ENCODE data around the gene PDPR.
"Not testable (repeated sequence)": the region's sequence is repeated elsewhere in the genome, so short reads cannot be mapped to it uniquely, and the experiment has no call there.

PDPR gene

DNA sequence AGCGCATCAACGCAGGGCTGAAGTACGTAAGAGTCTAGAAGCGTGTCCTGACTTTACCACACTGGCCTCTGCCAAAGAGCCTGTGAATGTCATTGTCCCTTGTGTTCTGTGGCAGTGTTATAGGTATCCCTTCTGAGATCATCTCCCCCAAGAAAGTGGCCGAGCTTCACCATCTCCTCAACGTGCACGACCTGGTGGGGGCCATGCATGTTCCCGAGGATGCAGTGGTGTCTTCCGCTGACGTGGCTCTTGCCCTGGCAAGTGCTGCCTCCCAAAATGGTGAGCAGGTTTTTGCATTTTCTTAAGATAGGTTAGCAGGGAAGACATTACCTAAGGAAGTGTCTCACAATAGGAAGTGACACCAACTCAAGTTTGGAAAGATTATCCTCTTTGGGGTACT lies 14.7 kb downstream of the PDPR start:
- not testable (repeated sequence) for DNase-seq

DNA sequence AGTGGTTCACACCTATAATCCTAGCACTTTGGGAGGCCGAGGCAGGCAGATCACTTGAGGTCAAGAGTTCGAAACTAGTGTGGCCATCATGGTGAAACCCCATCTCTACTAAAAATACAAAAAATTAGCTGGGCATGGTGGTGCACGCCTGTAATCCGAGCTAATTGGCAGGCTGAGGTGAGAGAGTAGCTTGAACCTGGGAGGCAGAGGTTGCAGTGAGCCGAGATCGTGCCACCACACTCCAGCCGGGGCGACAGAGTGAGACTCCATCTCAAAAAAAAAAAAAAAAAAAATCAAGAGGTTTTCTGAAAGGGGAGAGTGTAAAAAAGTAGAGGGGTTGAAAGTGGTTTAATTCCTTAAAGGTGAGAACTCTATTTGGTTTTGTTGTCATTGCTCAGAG lies 21.7 kb downstream of the PDPR start:
- DNase-seq = not testable (repeated sequence)

DNA sequence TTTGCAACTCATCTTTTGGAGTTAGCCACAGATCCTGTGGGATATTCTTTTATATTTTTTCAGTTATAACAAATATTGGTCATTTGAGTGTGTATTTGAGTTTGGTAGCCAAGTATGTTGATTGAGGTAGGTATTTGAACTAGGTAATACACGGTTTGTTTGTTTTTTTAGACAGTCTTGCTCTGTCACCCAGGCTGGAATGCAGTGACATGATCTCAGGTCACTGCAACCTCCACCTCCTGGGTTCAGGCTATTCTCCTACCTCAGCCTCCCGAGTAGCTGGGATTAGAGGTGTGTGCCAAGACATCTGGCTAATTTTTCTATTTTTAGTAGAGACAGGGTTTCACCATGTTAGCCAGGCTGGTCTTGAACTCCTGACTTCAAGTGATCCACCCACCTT lies 22.5 kb downstream of the PDPR start:
- DNase-seq = not testable (repeated sequence)

DNA sequence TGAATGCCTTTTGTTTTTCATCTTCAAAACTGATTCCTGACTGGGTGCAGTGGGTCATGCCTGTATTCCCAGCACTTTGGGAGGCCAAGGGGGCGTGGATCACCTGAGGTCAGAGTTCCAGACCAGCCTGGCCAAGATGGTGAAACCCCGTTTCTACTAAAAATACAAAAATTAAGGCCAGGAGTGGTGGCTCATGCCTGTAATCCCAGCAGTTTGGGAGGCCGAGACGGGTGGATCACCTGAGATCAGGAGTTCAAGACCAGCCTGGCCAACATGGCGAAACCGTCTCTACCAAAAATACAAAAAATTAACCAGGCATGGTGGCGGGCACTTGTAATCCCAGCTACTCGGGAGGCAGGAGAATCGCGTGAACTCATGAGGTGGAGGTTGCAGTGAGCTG lies 28.6 kb downstream of the PDPR start:
- DNase-seq = not testable (repeated sequence)

DNA sequence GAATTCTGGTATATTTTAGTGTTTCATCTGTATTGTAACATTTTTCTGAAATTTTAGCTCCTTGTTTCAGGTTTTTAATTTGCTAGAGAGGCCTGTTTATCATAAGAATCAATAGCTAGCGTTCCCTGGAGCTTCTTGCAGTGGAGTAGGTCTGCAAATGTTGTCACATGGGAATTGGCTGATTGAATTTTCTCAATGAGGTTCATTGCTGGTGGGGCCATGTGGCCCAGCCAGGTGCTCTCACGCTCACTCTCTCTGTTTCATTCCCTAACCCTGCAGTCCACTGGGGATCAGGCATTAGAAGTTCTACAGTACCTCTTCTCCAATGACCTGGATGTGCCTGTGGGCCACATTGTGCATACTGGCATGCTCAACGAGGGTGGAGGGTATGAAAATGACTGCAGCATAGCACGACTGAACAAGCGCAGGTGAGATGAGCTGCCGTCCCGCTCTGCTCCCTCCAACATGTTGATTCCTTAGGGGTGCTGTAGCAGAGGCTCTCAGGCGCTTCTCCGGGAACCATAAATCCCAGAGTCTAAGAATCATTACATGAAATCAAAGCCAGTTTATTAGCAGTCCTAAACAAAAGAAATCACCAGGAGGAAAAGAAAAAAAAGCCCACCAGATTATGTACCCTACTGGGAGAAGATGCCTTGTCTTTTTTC lies 29.2 kb downstream of the PDPR start:
- DNase-seq = not testable (repeated sequence)

DNA sequence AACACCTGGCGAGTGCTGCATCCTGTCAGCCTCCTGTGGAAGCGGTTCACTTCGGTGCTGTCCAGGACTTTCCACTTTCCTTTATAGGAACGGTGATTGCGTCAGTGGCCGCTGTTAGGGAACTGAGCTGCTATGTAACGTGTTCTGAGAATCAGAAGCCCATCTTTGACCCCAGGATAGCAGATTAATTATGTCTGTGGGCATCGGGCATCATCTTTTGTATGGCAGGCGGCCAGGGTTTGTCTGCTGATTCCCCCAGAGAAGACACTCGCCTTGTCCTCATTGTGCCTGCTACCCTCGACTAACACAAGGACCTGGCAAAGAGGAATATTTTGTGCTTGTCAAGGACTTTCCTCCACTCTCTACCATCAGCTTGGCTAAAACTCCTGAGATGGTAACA lies 33.7 kb downstream of the PDPR start:
- not testable (repeated sequence) for DNase-seq

DNA sequence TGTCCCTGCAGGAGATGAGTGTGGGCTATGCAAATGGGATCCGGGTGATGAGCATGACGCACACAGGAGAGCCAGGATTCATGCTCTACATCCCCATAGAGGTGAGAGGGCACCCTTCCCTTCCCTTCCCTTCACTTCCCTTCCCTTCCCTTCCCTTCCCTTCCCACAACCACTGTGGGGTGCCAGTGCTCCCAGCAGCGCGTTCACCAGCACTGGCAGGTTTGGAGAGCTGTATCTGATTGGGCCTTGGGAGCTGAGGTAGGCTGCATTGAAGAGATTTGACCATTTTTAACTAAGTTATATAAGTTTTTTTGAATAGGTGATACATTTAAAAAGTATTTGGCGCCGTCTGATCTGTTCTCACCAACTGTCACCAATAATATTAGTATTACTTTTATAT lies 34.3 kb downstream of the PDPR start:
- not testable (repeated sequence) for DNase-seq

DNA sequence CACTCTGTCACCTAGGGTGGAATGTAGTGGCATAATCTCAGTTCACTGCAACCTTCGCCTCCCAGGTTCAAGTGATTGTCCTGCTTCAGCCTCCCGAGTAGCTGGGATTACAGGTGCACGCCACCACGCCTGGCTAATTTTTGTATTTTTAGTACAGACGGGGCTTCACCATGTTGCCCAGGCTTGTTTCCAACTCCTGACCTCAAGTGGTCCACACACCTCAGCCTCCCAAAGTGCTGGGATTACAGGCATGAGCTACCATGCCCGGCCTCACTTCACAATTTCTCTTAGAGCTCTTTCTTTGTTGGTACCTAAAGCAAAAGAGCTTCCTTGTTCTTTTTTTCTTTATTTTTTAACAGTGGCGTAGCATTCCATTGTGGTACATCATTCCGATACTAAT lies 35.2 kb downstream of the PDPR start:
- not testable (repeated sequence) for DNase-seq

DNA sequence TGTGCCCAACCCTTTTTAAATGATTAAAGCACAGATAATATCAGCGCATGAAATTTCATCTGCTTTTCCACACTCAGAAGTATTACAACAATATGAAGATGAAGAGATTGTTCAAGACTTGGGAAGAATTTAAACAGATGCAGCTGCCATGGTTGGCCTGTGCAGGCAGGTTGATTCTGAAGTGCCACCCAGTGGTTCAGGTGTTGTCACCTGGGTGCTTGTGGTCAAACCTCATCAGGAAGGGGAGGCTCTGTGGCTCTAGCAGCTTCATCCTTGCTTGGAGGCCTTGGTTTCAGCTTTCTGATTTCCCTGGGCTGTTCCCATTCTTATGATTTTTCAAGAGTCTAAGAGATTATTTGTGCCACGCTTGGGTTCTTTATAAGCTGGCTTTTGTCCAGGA lies 37.3 kb downstream of the PDPR start:
- DNase-seq = no peak

DNA sequence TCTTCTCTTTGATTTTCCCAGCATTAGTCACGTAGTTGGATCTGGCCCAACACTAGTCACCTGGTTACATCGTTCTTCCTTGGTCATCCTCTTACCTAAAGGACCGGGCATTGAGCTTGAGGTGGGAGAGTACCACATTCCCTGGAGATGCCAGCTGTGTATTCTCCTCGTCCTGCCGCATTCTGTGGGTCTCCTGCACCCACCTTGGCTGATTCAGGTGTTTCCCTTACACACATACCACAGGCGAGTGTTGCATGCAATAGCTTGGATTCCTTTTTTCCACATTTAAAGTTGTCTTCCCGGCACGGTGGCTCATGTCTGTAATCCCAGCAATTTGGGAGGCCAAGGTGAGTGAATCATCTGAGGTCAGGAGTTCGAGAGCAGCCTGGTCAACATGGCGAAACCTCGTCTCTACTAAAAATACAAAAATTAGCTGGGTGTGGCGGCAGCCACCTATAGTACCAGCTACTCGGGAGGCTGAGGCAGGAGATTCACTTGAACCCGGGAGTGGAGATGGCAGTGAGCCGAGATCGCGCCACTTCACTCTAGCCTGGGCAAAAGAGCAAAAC lies 37.9 kb downstream of the PDPR start:
- DNase-seq = no peak

DNA sequence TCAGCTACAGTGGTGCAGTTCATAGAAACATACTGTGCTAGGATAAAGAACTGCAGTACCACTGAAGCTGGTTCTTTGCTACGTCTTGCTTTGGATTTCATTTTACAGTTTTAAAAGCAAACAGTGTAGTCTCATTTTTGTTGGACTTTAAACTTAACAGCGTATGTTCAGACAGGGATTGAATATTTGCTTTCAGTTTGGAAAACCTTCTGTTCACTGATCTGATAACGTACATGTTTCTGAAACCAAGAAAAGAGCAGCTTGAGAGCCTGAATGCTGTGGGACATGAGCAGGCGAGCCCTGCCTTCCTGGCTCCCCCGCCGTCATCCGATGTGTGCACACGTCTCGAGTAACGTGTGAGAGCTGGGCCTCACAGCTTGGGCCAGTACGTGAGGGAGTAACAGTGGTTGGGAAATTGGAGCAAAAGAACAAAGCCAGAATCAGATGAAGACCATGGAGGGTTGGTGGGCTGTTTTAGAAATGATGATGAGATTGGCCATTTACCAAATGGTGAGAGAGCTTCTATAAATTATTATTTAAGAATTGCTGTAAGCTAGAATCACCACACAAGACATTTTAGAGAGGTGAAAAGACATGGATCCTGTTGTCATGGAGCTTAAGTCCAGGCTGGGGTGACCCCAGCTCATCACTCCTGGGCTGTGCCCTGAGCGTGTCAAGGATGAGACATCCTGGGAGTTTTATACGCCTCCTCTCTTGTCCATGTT lies 38.6 kb downstream of the PDPR start:
- no peak for DNase-seq

DNA sequence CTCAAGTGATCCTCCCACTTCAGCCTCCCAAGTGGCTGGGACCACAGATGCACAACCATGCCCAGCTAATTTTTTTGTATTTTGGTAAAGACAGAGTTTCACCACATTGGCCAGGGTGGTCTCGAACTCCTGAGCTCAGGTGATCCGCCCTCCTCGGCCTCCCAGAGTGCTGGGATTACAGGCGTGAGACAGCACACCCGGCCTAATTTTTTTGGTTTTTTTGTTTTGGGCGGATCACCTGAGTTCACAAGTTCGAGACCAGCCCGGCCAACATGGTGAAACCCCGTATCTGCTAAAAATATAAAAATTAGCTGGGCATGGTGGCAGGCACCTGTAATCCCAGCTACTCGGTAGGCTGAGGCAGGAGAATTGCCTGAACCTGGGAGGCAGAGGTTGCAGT lies 40.6 kb downstream of the PDPR start:
- DNase-seq = not testable (repeated sequence)

DNA sequence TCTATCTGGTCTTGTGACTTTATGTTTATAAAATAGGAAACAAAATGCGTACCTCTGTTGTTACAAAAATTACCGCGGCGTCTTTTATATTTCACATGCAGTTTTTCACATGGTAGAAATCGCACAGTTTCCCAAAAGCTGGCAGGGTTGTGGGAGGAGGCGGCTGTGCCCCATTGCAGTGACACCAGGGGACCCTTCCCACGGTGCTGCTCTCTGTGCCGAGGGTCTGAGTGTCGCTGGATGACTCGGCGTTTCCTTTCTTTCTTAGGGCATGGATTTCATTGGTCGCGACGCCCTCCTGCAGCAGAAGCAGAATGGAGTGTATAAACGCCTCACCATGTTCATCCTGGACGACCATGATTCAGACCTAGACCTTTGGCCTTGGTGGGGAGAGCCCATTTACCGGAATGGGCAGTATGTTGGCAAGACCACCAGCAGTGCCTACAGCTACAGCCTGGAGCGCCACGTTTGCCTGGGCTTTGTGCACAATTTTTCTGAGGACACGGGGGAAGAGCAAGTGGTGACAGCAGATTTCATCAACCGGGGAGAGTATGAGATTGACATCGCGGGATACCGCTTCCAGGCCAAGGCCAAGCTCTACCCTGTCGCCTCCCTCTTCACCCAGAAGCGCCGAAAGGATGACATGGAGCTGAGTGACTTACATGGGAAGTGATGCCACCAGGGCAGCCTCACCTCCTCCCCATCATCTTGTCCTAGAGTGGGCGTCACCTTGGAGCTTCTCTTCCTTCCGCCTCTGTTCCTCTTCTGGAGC lies 42.3 kb downstream of the PDPR start:
- DNase-seq = no peak

DNA sequence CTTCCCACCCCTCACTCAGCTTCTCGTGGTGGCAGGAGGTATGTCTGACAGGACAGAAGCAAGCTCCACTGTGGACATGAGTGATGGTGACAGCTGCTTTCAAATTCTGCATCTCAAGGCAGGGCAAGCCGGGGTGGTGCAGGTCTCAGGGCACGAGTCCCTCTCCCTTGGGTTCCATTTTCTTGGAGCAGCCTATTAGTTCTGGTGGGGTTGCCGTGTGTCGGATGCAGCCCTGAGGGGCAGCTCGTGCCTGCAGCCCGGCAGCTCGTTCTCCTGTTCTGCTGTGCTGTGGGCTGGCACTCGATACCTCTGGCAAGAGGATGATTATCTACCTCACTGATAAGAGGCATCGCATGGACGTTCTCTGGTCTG lies 43.0 kb downstream of the PDPR start:
- no peak for DNase-seq

DNA sequence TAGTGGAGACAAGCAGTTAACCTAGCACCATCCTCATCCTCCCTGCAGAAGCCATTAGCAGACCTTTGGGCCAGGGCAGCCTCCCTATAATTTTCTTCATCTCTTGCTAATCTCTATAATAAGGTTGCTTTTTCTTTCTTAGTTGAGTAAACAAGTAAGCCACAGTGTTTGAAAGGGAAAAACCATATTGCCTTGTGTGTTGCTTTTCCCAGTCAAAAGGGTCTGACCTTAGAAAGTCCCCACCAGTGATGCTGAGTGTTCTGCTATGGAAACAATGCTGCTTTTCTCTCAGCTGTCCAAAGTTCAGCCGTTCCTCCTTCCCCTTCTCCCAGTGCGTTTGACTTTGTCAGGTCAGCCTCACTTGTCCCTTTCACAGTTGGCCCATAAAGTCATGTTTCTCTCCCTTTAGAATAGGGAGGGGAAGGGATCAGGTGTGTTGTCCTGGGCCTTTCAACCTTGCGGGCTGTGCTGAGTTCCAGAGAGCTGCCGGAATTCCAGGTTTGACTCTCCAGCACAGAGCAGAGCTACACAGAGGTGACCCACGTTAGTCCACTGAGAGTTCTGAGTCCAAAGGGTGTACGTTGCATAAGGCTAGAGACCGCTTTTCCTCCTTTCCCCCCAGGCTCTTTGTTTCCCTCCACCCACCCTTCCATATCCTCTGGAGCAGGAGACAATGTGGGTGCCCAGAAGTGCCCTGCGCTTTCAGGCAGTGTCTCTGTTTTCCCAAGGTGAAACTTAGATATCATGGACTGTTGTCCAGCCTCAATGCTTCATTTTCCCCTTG lies 43.5 kb downstream of the PDPR start:
- DNase-seq = no peak

DNA sequence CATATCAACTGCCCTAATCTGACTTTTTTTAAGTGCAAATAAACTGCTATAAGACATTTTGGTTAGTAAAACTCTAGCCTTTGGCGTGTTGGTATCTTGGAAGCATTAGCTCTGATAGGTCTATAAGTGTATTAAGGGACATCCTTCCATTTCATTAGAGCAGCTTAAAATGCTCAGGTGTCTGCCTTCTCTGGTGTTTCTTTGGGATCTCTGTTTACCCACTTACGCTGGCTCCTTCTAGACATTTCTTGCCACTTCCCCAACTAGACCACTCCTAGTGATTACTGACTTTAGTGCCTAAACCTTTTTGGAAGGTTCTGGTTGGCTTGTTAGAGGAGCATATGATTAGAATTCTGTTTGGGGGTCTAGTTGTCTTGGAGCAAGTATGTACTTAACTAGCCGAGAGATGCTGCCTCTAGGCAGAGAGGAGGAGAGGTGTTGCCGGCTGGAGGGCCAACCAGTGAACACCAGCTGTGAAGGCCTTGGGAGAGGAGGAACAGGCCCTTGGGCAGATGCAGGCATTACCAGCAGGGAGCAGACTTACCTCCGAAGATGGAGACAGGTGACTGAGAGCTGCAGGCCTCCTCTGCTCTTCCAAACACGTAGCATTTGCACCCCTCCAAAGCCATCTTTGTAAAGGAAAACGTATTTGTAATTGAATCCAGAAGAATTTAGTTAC lies 44.3 kb downstream of the PDPR start:
- DNase-seq = no peak

DNA sequence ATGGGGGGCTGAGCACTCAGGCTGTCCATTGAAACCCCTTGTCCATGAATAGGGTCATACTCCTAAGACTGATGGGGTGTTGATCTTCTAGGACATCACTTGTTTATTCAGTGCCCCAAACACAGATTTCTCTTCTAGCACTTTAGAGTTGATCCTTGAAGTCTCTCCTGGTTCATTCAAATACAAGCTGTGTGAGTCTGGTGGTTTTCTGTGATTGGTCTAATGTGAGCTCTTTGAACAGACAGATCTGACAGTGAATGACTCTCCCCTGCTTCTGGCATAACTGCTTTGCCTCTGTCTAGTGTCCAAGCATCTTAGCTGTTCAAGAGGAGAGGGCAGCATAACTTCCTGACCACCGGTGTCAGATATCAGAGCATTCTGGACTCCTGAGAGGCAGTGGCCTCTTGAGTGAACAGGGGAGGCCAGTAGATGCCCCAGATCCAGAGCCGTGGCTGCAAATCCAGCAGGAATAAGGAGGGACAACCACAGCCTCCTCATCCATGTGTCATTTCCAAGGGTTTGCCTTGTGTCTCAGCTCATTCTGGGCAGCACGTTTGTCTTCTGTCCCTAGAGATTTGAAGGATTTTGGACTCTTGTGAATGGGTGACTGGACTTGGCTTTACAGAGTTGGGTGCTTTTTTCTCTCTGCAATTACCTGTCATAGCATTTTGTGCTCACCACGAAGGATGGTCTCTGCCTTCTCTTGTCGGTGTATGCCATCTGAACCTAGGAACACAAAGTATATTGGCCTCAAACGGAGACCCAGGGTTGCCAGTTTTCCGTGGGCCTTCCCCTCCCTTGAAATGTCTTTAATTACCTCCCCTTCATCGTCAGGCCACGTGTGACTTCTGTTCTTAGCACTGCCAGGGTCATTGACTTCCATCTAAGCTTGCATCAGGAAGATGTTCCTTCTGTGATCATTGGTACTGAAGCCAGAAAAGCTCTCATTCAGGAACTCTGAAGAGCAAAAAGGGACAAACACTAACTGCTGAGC lies 45.5 kb downstream of the PDPR start:
- no peak for DNase-seq

DNA sequence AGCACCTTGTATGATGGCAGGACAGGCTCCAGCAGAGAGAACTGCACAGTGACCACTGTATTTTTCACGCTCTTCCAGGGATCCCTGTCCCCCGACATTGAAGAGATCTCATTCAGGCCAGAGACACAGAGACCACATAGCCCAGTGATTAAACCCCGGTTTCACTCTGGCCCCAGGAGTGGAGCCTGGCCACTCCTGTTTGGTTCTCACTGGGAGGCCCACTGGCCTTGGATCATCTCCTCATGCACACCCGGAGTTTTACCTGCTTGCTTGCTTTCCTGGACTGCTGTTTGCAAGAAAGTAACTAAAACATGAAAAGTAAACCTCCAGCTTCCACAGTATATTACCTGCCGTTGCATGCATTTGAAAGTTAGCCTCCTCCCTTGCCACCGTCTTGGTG lies 46.3 kb downstream of the PDPR start:
- DNase-seq = no peak

DNA sequence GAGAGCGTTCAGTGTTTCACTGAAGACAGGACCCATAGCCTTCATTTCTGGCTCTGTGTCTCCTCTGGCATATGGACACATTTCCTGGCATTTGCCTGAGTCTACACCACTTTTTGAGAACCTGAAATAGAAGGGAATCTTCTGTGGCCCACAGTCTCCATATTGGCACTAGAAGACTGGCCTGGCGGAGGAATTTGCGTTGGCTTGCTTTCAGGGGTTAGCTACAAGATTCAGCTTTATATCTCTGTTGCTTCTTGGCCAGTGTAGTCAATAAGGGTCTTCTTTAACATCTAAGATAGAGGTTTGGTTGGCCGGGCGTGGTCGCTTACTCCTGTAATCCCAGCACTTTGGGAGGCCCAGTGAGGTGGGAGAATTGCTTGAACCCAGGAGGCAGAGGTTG lies 46.7 kb downstream of the PDPR start:
- no peak for DNase-seq

DNA sequence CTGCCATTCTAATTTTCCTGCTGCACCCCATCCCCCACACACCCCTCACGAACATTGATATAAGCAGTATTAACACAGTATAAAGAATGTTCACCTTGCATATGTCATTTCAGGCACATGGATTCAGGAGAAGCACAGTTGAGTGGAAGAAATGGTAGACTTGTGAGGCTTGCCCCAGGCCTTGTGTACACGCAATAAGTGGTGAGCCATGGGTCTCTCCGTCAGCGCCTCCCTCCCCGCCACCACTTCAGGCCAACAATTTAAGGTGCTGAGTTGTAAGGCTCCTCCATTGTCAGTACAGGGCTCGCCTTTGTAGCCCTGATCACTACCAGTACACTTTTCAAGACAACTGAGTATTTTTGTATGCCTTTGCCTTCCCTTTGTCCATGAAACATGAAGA lies 47.2 kb downstream of the PDPR start:
- no peak for DNase-seq

DNA sequence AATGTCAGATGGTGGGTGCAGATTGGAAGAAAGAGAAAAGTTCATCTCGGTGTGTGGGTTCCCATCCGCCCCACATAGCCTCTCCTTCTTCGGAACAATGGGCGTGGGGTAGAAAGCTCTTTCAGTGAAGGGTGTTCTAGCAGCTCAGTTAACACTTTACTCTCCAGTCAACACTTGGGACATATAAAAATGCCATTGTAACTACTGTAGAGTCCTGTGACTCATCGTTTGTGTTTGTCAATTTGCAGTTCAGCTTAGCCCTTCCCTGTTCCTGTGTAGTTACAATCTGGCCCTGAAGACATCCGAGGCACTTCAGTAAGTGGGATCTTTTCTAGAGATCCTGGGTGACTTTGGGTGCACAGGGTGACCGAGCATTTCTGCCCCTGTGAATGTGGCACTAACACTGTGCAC lies 47.9 kb downstream of the PDPR start:
- no peak for DNase-seq

All from T-helper 9 cell (primary cell).